Endothelial cell of umbilical vein (primary cell): ENCODE measurements around the gene CNNM3. TPM values are rescaled to one million over a fixed set of nuclear protein-coding genes. Genes with fewer than 3 reads are reported as not detected.

Experiments used
- BruUV-seq: library from RNA; stranded (reverse); fragments of 400-500 nt; replicated peaks from 2 replicates; lab custom pipeline; 2021; lab: Mats Ljungman, UMichigan
- CTCF ChIA-PET: fragments of 300-600, 350-600 bp; sonication (Branson Sonifier 250); formaldehyde crosslinking; loops from one replicate; lab custom pipeline; 2021; ENCODE audit warnings: antibody characterized with exemption, inconsistent platforms; lab: Charles Lee
- POLR2A ChIA-PET: fragments of 300-600, 350-600 bp; sonication (Branson Sonifier 250); formaldehyde crosslinking; loops from one replicate; lab custom pipeline; 2021; ENCODE audit warnings: antibody characterized with exemption, inconsistent platforms; lab: Charles Lee
- DNase-seq: peaks from one replicate; pipeline ENCODE4 v3.0.0-alpha.2; 2011; ENCODE audit warnings: low read depth, low spot score
- FAIRE-seq: peaks from 2 replicates; lab custom pipeline; 2011; peaks lifted over from hg19 to GRCh38; lab: Jason Lieb, UNC
- H2AFZ ChIP-seq: 2 replicates; pipeline ENCODE4 v1.6.0; 2012; ENCODE audit warnings: low read depth, low read length, control low read depth, inconsistent platforms
- H3K27ac ChIP-seq: 2 replicates; pipeline ENCODE4 v1.5.1; 2011; ENCODE audit warnings: low read depth, mild to moderate bottlenecking, control low read depth, low read length, moderate library complexity; ENCODE audit not compliant: insufficient read depth
- H3K27me3 ChIP-seq, 2 experiments: 2 replicates each; pipeline versions ENCODE4 v1.6.0 to v1.6.1; 2011; ENCODE audit warnings: low read length in 2 of 2, mixed read lengths in 1 of 2; ENCODE audit not compliant: control insufficient read depth in 2 of 2, insufficient read depth in 2 of 2
- H3K36me3 ChIP-seq, 2 experiments: 2 replicates in 1 of 2; 3 replicates in 1 of 2; pipeline ENCODE4 v1.5.1; 2011; ENCODE audit warnings: low read length in 2 of 2, mild to moderate bottlenecking in 1 of 2, moderate library complexity in 1 of 2; ENCODE audit not compliant: control insufficient read depth in 2 of 2, insufficient read depth in 2 of 2; ENCODE audit errors: extremely low read depth in 1 of 2
- H3K4me1 ChIP-seq: 3 replicates; pipeline ENCODE4 v1.5.1; 2011; ENCODE audit warnings: mild to moderate bottlenecking, low read length; ENCODE audit not compliant: control insufficient read depth, insufficient read depth; ENCODE audit errors: extremely low read depth
- H3K4me2 ChIP-seq: 2 replicates; pipeline ENCODE4 v1.6.1; 2011; ENCODE audit warnings: low read length, control low read depth, mixed read lengths; ENCODE audit not compliant: insufficient read depth
- H3K4me3 ChIP-seq, 3 experiments: fragments of 200-600 bp in 1 of 3; sonication (generic), shearing (Covaris generic) in 1 of 3; replicated peaks in 1 of 3; 2 replicates each; pipeline ENCODE4 v1.5.1; 2011 to 2016; ENCODE audit warnings: control low read depth in 3 of 3, low read length in 3 of 3, mild to moderate bottlenecking in 2 of 3, inconsistent platforms in 1 of 3, low read depth in 1 of 3, moderate library complexity in 1 of 3; ENCODE audit not compliant: insufficient read depth in 1 of 3
- H3K79me2 ChIP-seq: 2 replicates; pipeline ENCODE4 v1.6.0; 2012; ENCODE audit warnings: low read length, inconsistent platforms; ENCODE audit not compliant: control insufficient read depth, insufficient read depth
- H3K9ac ChIP-seq: replicated peaks from 2 replicates; pipeline ENCODE3; 2011; ENCODE audit warnings: low read length, control low read depth; ENCODE audit not compliant: insufficient read depth; ENCODE audit errors: extremely low read depth
- H3K9me1 ChIP-seq: replicated peaks from 3 replicates; pipeline ENCODE4 v1.6.0; 2011; ENCODE audit warnings: mild to moderate bottlenecking, low read length; ENCODE audit not compliant: control insufficient read depth, insufficient read depth; ENCODE audit errors: extremely low read depth
- H3K9me3 ChIP-seq: replicated peaks from 2 replicates; pipeline ENCODE4 v1.5.1; 2012; ENCODE audit warnings: low read length, inconsistent platforms; ENCODE audit not compliant: control insufficient read depth, insufficient read depth
- H4K20me1 ChIP-seq: replicated peaks from 2 replicates; pipeline ENCODE3; 2011; ENCODE audit warnings: mild to moderate bottlenecking, low read length; ENCODE audit not compliant: control insufficient read depth, insufficient read depth; ENCODE audit errors: extremely low read depth
- CTCF ChIP-seq, 2 donors: IDR thresholded peaks; 1 replicate in 1 of 2; 2 replicates in 1 of 2; pipeline ENCODE4 v1.5.1; 2011; ENCODE audit warnings: low read length in 2 of 2, mild to moderate bottlenecking in 2 of 2, moderate library complexity in 2 of 2, control low read depth in 1 of 2, inconsistent platforms in 1 of 2, low read depth in 1 of 2; ENCODE audit not compliant: insufficient read depth in 1 of 2; ENCODE audit errors: extremely low read depth in 1 of 2
- EZH2 ChIP-seq: IDR thresholded peaks from 2 replicates; pipeline ENCODE4 v1.6.1; 2012; ENCODE audit warnings: borderline replicate concordance, low read depth, mild to moderate bottlenecking, moderate library complexity, low read length, inconsistent platforms; ENCODE audit not compliant: severe bottlenecking
- FOS ChIP-seq: IDR thresholded peaks from 2 replicates; pipeline ENCODE4 v1.6.1; 2011; ENCODE audit warnings: mild to moderate bottlenecking, low read length, moderate library complexity, borderline replicate concordance; ENCODE audit not compliant: insufficient read depth
- GATA2 ChIP-seq: IDR thresholded peaks from 2 replicates; pipeline ENCODE4 v1.7.0; 2011; ENCODE audit warnings: low read depth, mild to moderate bottlenecking, moderate library complexity, mixed read lengths, low read length; ENCODE audit not compliant: insufficient read length, insufficient read depth
- JUN ChIP-seq: IDR thresholded peaks from 2 replicates; pipeline ENCODE4 v1.6.1; 2011; ENCODE audit warnings: borderline replicate concordance, low read depth; ENCODE audit not compliant: insufficient read length, insufficient read depth
- MAX ChIP-seq: IDR thresholded peaks from 2 replicates; pipeline ENCODE4 v1.6.1; 2011; ENCODE audit not compliant: insufficient read depth, insufficient read length
- MYC ChIP-seq: IDR thresholded peaks from one replicate; pipeline ENCODE4 v1.6.1; 2011; ENCODE audit warnings: mild to moderate bottlenecking, low read depth, low read length
- POLR2A ChIP-seq: IDR thresholded peaks from 2 replicates; pipeline ENCODE4 v1.6.1; 2012; ENCODE audit warnings: low read depth, mild to moderate bottlenecking, control low read depth, low read length
- POLR2AphosphoS5 ChIP-seq: IDR thresholded peaks from 2 replicates; pipeline ENCODE4 v1.6.1; 2012; ENCODE audit warnings: low read depth, mild to moderate bottlenecking, control low read depth, low read length, moderate library complexity; ENCODE audit not compliant: insufficient read depth
- dilution Hi-C: fragments of 300-500 bp; cut with MboI; formaldehyde crosslinking; loops from one replicate; pipeline ENCODE4 v1.15.0; 2019; ENCODE audit warnings: low sequenced_read_pairs; ENCODE audit not compliant: extremely low pct_ligation_motif_present
- intact Hi-C: fragments of 100-400 bp; cut with micrococcal nuclease; formaldehyde crosslinking; loops from one replicate; pipeline ENCODE4 v1.10.0; 2022
- polyA plus RNA-seq, 4 experiments: library from polyadenylated mRNA; depleted of rRNA in 3 of 4; stranded (reverse) in 3 of 4; unstranded in 1 of 4; fragments of >200 nt; gene quantifications; 2 replicates each; pipeline versions ENCODE4 v1.2.1 to v1.2.3, GENCODE V29; 2011 to 2012; ENCODE audit warnings: missing spikeins in 1 of 4
- total RNA-seq: library from RNA; stranded (reverse); gene quantifications from 2 replicates; pipeline ENCODE4 v1.2.3, GENCODE V29; 2021

The CNNM3 gene
- total and polyA plus RNA-seq, 2 donors (not counting 3 experiments of a cell fraction or from before 2014, with no cell fraction given): 13.0 to 14.9 TPM

- H3K9me3 ChIP-seq: no peaks in the 10 kb centered on the region
- H4K20me1 ChIP-seq: no peaks in the 10 kb centered on the region
- H3K4me2 ChIP-seq: no peak overlapping the region
- no peak for TF ChIP-seq GATA2
- TF ChIP-seq POLR2AphosphoS5: no peak
- no peak for TF ChIP-seq JUN
- no peak for TF ChIP-seq EZH2
- TF ChIP-seq POLR2A: no peak
- TF ChIP-seq MAX: no peak
- no peak for TF ChIP-seq MYC
- no peak for TF ChIP-seq FOS
- no peak for TF ChIP-seq CTCF (IDR thresholded peaks at IDR 0.05; ENCODE audit: extremely low read depth in 1 of 2, insufficient read depth in 1 of 2, low read depth in 1 of 2, low read length in 2 of 2)
- no peaks in the 10 kb centered on the region for H3K4me1 ChIP-seq
- H2AFZ ChIP-seq: no peak overlapping the region
- H3K9me1 ChIP-seq: no peaks in the 10 kb centered on the region
- H3K9ac ChIP-seq: no peak overlapping the region
- no peak overlapping the region for H3K27ac ChIP-seq
- DNase-seq (no peak), FAIRE-seq (no peak)
- dilution Hi-C loops: no loop called here
- H3K36me3 ChIP-seq: no peaks in the 10 kb centered on the region
- POLR2A ChIA-PET: interaction anchor here (1.0 kb wide), 1 partner anchor 15 kb away, joined by 3 read pairs; the partner anchor contains the start of gene ANKRD39
- no peaks in the 10 kb centered on the region for H3K27me3 ChIP-seq
- no peaks in the 10 kb centered on the region for H3K79me2 ChIP-seq
- BruUV-seq: no TSS peak
- CTCF ChIA-PET: interaction anchor here (0.8 to 1.0 kb wide), 2 partner anchors 10 to 77 kb away, joined by 3 read pairs; no protein-coding TSS in a partner anchor
- intact Hi-C loops: no loop called here
- no peak overlapping the region for H3K4me3 ChIP-seq
Observed at GRCh38 chr2:96841701-96842495, 25.8 kb downstream of the CNNM3 start.
